Hepatocyte (in vitro differentiated cells): ENCODE measurements around the gene BMAL2. TPM values are rescaled to one million over a fixed set of nuclear protein-coding genes. Genes with fewer than 3 reads are reported as not detected.

Experiments
- DNase-seq: peaks from one replicate; pipeline ENCODE4 v3.0.0-alpha.2; 2016; ENCODE audit warnings: low spot score
- H2AFZ ChIP-seq: fragments of 200-600 bp; sonication (generic); 2 replicates; pipeline ENCODE4 v1.6.0; 2016; ENCODE audit warnings: antibody characterized with exemption, mild to moderate bottlenecking
- H3K27ac ChIP-seq: fragments of 200-600 bp; sonication (generic); 2 replicates; pipeline ENCODE4 v1.5.1; 2016; ENCODE audit warnings: mild to moderate bottlenecking
- H3K27me3 ChIP-seq: fragments of 200-600 bp; sonication (generic); 2 replicates; pipeline ENCODE4 v1.6.1; 2016
- H3K36me3 ChIP-seq: fragments of 200-600 bp; sonication (generic); replicated peaks from 2 replicates; pipeline ENCODE4 v1.5.1; 2016; ENCODE audit warnings: low read depth; ENCODE audit not compliant: insufficient read depth
- H3K4me1 ChIP-seq: fragments of 200-600 bp; sonication (generic); 2 replicates; pipeline ENCODE4 v1.5.1; 2016; ENCODE audit warnings: mild to moderate bottlenecking, moderate library complexity; ENCODE audit not compliant: insufficient read depth
- H3K4me2 ChIP-seq: fragments of 200-600 bp; sonication (generic); 2 replicates; pipeline ENCODE4 v1.6.0; 2016
- H3K4me3 ChIP-seq: fragments of 200-600 bp; sonication (generic); 2 replicates; pipeline ENCODE4 v1.5.1; 2016; ENCODE audit warnings: mild to moderate bottlenecking
- H3K79me2 ChIP-seq: fragments of 200-600 bp; sonication (generic); 2 replicates; pipeline ENCODE4 v1.6.0; 2017; ENCODE audit warnings: mild to moderate bottlenecking
- H3K9me2 ChIP-seq: fragments of 200-600 bp; sonication (generic); replicated peaks from 2 replicates; pipeline ENCODE4 v1.6.0; 2017; ENCODE audit warnings: mild to moderate bottlenecking; ENCODE audit not compliant: insufficient read depth
- H3K9me3 ChIP-seq: fragments of 200-600 bp; sonication (generic); 2 replicates; pipeline ENCODE4 v1.5.1; 2016; ENCODE audit warnings: low read depth, mild to moderate bottlenecking
- H4K20me1 ChIP-seq: fragments of 200-600 bp; sonication (generic); 2 replicates; pipeline ENCODE4 v1.6.0; 2016; ENCODE audit warnings: mild to moderate bottlenecking; ENCODE audit not compliant: insufficient read depth, poor library complexity, severe bottlenecking
- EZH2 ChIP-seq: fragments of 200-600 bp; sonication (generic); IDR thresholded peaks from 2 replicates; pipeline ENCODE4 v1.6.1; 2016; ENCODE audit warnings: antibody characterized with exemption, mild to moderate bottlenecking, borderline replicate concordance
- EZH2phosphoT487 ChIP-seq: fragments of 200-600 bp; sonication (generic); IDR thresholded peaks from one replicate; pipeline ENCODE4 v1.6.1; 2018; ENCODE audit warnings: antibody characterized with exemption, mild to moderate bottlenecking, low read depth, moderate library complexity; ENCODE audit not compliant: unreplicated experiment, severe bottlenecking
- WGBS: methylation state at CpG from one replicate; pipeline ENCODE4 v1.1.6; 2016; ENCODE audit warnings: low lambda C conversion rate; ENCODE audit errors: missing lambda C conversion rate; 5-methylcytosine and 5-hydroxymethylcytosine counted together
- polyA plus RNA-seq: library from polyadenylated mRNA; unstranded; fragments of >200 nt; fragmentation: Nextera tagmentation; extraction: Ambion mirVana; gene quantifications from 2 replicates; pipeline ENCODE4 v1.2.1, GENCODE V29; 2016
- total RNA-seq: library from RNA; depleted of rRNA; stranded (reverse); fragments of >200 nt; gene quantifications from 2 replicates; pipeline ENCODE4 v1.2.3, GENCODE V29; 2014
- TF ChIP-seq, protein P1 (sequence below): fragments of 200-600 bp; sonication (generic); IDR thresholded peaks from 2 replicates; pipeline ENCODE4 v1.5.1; 2016; ENCODE audit warnings: antibody characterized with exemption, mild to moderate bottlenecking; ENCODE audit not compliant: poor library complexity

Gene BMAL2
- total and polyA plus RNA-seq, 2 experiments from 2014 or later, result 1.1 to 5.2 TPM

DNA sequence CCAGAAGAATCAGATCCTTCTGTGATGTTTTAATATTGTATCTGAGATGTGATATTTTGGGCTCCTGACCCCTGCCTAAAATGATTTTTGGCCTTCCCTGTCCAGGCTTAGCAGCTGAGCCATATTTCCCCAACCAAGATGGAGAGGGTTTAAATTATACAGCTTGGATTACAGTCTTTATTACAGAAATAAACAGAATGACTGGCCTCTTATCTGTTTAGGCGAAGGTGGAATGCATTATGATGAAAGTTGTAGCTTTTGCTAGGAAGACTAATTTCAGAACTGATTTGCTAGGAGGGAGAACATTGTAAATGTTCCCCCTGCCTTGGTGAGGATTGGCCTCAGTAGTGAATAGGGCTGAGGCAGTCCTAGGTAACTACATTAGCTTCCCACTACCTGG, 23.3 kb downstream of the BMAL2 start:
- Histone ChIP-seq H3K79me2 (no peaks in the 10 kb centered on the region), H3K9me2 (no peaks in the 10 kb centered on the region), H3K4me3 (no peak overlapping the region), H3K9me3 (no peaks in the 10 kb centered on the region), H3K4me2 (no peak overlapping the region), H4K20me1 (no peaks in the 10 kb centered on the region), H3K36me3 (no peaks in the 10 kb centered on the region), H3K27me3 (no peaks in the 10 kb centered on the region), H3K4me1 (no peaks in the 10 kb centered on the region), H2AFZ (no peak overlapping the region), H3K27ac (no peak overlapping the region)
- 74% methylated on average over 1 of the region's 1 CpG for WGBS
- no peak for DNase-seq
- TF ChIP-seq EZH2, result no peak
- TF ChIP-seq, protein P1, sequence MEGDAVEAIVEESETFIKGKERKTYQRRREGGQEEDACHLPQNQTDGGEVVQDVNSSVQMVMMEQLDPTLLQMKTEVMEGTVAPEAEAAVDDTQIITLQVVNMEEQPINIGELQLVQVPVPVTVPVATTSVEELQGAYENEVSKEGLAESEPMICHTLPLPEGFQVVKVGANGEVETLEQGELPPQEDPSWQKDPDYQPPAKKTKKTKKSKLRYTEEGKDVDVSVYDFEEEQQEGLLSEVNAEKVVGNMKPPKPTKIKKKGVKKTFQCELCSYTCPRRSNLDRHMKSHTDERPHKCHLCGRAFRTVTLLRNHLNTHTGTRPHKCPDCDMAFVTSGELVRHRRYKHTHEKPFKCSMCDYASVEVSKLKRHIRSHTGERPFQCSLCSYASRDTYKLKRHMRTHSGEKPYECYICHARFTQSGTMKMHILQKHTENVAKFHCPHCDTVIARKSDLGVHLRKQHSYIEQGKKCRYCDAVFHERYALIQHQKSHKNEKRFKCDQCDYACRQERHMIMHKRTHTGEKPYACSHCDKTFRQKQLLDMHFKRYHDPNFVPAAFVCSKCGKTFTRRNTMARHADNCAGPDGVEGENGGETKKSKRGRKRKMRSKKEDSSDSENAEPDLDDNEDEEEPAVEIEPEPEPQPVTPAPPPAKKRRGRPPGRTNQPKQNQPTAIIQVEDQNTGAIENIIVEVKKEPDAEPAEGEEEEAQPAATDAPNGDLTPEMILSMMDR, result no peak
- no peak for TF ChIP-seq EZH2phosphoT487

DNA sequence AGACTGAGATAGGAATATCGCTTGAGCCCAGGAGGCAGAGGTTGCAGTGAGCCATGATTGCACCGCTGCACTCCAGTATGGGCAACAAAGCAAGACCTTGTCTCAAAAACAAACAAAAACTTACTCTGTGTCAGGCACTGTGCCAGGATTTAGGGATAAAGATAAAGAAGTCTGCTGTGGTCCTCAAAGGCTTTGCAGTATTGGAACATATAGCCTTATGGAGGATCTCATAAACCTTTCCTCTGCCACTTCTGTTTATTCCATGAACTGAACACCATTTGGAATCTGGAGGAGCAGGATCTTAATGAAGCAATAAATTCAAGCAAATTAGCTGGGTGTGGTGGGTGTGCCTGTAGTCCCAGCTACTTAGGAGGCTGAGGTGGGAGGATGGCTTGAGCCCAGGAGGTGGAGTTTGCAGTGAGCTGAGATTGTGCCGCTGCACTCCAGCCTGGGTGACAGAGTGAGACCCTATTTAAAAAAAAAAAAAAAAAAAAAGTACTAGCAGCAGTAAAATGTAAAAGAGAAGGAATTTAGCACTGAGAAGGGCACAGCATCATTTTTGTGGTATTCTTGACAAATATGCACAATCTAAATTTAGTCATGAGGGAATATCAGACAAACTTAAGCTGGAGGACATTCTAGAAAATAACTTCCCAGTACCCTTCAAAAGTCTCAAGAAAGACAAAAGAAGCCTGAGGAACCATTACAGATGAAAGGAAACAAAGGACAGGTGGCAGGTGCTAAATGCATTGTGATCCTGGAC, 27.1 kb downstream of the BMAL2 start:
- Histone ChIP-seq H3K4me1 (no peaks in the 10 kb centered on the region), H3K9me3 (no peaks in the 10 kb centered on the region), H3K9me2 (no peaks in the 10 kb centered on the region), H3K27ac (no peak overlapping the region), H3K79me2 (no peaks in the 10 kb centered on the region), H3K27me3 (no peaks in the 10 kb centered on the region), H3K4me3 (no peak overlapping the region), H3K36me3 (no peaks in the 10 kb centered on the region), H2AFZ (no peak overlapping the region), H3K4me2 (no peak overlapping the region), H4K20me1 (no peaks in the 10 kb centered on the region)
- 70% methylated on average over 3 of the region's 3 CpGs for WGBS
- TF ChIP-seq EZH2phosphoT487 (no peak), EZH2 (no peak)
- TF ChIP-seq, protein P1, result no peak
- DNase-seq, result no peak

DNA sequence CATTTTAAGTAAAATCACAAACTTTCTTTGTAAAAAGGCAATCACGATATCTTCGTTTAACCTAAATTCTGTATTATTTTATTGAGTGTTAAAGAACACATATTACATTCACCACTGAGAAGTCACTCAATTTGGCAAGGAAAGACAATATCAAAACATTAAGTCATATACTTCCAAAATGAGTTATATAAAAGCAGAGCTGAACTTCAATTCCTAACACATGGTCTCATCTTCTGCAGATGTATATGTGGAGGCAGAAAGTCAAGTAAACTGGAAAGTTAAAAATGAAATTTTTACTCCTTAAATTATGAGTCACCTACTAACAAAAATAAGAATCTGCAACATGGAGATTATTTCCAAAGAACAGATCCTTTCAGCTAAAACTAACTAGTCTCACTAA, 28.7 kb downstream of the BMAL2 start:
- no peaks in the 10 kb centered on the region for H4K20me1 ChIP-seq
- H3K4me3 ChIP-seq, result no peak overlapping the region
- TF ChIP-seq EZH2, result no peak
- no peak for TF ChIP-seq EZH2phosphoT487
- TF ChIP-seq, protein P1, result no peak
- WGBS, result 96% methylated on average over 2 of the region's 2 CpGs
- DNase-seq, result no peak
- no peaks in the 10 kb centered on the region for H3K9me2 ChIP-seq
- no peaks in the 10 kb centered on the region for H3K9me3 ChIP-seq
- H3K36me3 ChIP-seq, result no peaks in the 10 kb centered on the region
- H2AFZ ChIP-seq, result no peak overlapping the region
- no peaks in the 10 kb centered on the region for H3K27me3 ChIP-seq
- no peaks in the 10 kb centered on the region for H3K79me2 ChIP-seq
- no peak overlapping the region for H3K4me2 ChIP-seq
- no peak overlapping the region for H3K27ac ChIP-seq
- H3K4me1 ChIP-seq, result no peaks in the 10 kb centered on the region
